Measurements from ENCODE around the gene ARMH4.

ARMH4 gene

DNA sequence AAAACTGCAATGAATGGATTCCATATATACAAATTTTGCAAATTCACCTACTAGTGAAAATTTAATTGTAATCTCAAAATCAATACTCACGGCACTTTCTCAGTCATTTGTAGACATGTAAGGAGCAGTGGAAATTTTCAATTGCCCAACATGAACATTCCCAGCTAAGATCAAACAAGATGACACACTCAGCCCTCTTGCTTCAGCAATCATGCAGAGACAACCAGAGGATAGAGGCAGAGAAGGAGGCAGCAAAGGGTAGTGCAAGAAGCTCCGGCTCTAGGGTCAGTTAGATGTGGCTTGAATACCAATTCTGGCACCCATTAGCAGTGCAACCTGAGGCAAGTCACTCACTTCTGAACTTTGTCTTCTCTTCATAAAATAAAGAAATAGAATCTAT is 194.6 kb downstream of the ARMH4 start:
- no peak for DNase-seq

All from activated effector memory CD4-positive, alpha-beta T cell treated with Interleukin-2 at 50 U/mL for 16 hours (primary cell).